H1 (cell line): ENCODE measurements around the gene STRN4. TPM values are rescaled to one million over a fixed set of nuclear protein-coding genes. Genes with fewer than 3 reads are reported as not detected.

Experiments used
- ATF2 ChIP-seq: IDR thresholded peaks from 2 replicates; pipeline ENCODE4 v1.6.1; 2012; ENCODE audit warnings: low read length, inconsistent platforms
- CBX5 ChIP-seq: fragments of 300-800, 300-1000 bp; sonication (generic); IDR thresholded peaks from 2 replicates; pipeline ENCODE4 v1.7.1; 2016; ENCODE audit warnings: antibody characterized with exemption, low read length, low read depth
- CEBPB ChIP-seq: IDR thresholded peaks from 2 replicates; pipeline ENCODE4 v1.6.1; 2012; ENCODE audit warnings: low read depth, low read length
- CHD2 ChIP-seq: IDR thresholded peaks from 2 replicates; pipeline ENCODE4 v1.6.1; 2012; ENCODE audit warnings: low read length, improper control_type of control experiment
- CREB1 ChIP-seq: IDR thresholded peaks from 2 replicates; pipeline ENCODE4 v1.6.1; 2012; ENCODE audit warnings: inconsistent platforms
- CTBP2 ChIP-seq: IDR thresholded peaks from 2 replicates; pipeline ENCODE4 v1.7.0; 2011; ENCODE audit warnings: borderline replicate concordance, mild to moderate bottlenecking, moderate library complexity, mixed read lengths, low read length; ENCODE audit not compliant: insufficient read depth, insufficient read length
- EGR1 ChIP-seq: IDR thresholded peaks from 2 replicates; pipeline ENCODE4 v1.6.1; 2011; ENCODE audit warnings: low read depth, low read length, borderline replicate concordance
- GTF2F1 ChIP-seq: IDR thresholded peaks from 2 replicates; pipeline ENCODE4 v1.6.1; 2012; ENCODE audit warnings: low read depth, low read length, improper control_type of control experiment, borderline replicate concordance
- KDM1A ChIP-seq: fragments of 200-600, 300-600 bp; sonication (generic); IDR thresholded peaks from 2 replicates; pipeline ENCODE4 v1.7.1; 2016; ENCODE audit warnings: mild to moderate bottlenecking, low read length, borderline replicate concordance
- KDM5A ChIP-seq: fragments of 200-600 bp; IDR thresholded peaks from 2 replicates; pipeline ENCODE4 v1.7.1; 2012; ENCODE audit warnings: mild to moderate bottlenecking, low read length, inconsistent platforms, mixed read lengths
- MAFK ChIP-seq: IDR thresholded peaks from 2 replicates; pipeline ENCODE4 v1.6.1; 2012; ENCODE audit warnings: low read depth, mild to moderate bottlenecking, improper control_type of control experiment, low read length
- RBBP5 ChIP-seq: IDR thresholded peaks from 2 replicates; pipeline ENCODE4 v1.7.1; 2012; ENCODE audit warnings: low read depth, mild to moderate bottlenecking, inconsistent platforms, low read length, moderate library complexity, borderline replicate concordance
- RFX5 ChIP-seq: IDR thresholded peaks from 2 replicates; pipeline ENCODE4 v1.6.1; 2011; ENCODE audit warnings: low read depth, low read length, improper control_type of control experiment, borderline replicate concordance
- RNF2 ChIP-seq: fragments of 200-900, 300-1000 bp; sonication (generic); IDR thresholded peaks from 2 replicates; pipeline ENCODE4 v1.7.1; 2016; ENCODE audit warnings: borderline replicate concordance, low read depth, mild to moderate bottlenecking, antibody characterized with exemption, low read length; ENCODE audit not compliant: poor library complexity, severe bottlenecking; ENCODE audit errors: missing control alignments
- SAP30 ChIP-seq: fragments of 300-600 bp; sonication (generic); IDR thresholded peaks from 2 replicates; pipeline ENCODE4 v1.7.1; 2012; ENCODE audit warnings: low read length, moderate library complexity, mild to moderate bottlenecking, inconsistent platforms; ENCODE audit not compliant: insufficient read depth, insufficient replicate concordance
- SIRT6 ChIP-seq: IDR thresholded peaks from one replicate; pipeline ENCODE4 v1.7.1; 2012; ENCODE audit warnings: low read length, inconsistent platforms
- SP4 ChIP-seq: IDR thresholded peaks from 2 replicates; pipeline ENCODE4 v1.6.1; 2012; ENCODE audit warnings: low read length, inconsistent platforms
- SRF ChIP-seq: IDR thresholded peaks from 2 replicates; pipeline ENCODE4 v1.6.1; 2011; ENCODE audit warnings: mild to moderate bottlenecking, low read depth, low read length, moderate library complexity
- SUZ12 ChIP-seq: fragments of 200-600 bp; sonication (generic); IDR thresholded peaks from 2 replicates; pipeline ENCODE4 v1.6.1; 2012; ENCODE audit warnings: mild to moderate bottlenecking, inconsistent platforms, low read length, moderate library complexity, mixed read lengths
- TCF12 ChIP-seq: IDR thresholded peaks from 2 replicates; pipeline ENCODE4 v1.6.1; 2011; ENCODE audit warnings: low read depth, mild to moderate bottlenecking, low read length
- ZNF274 ChIP-seq: IDR thresholded peaks from 2 replicates; pipeline ENCODE4 v1.7.0; 2012; ENCODE audit warnings: low read length, borderline replicate concordance; ENCODE audit errors: extremely low read depth
- polyA plus RNA-seq, 7 experiments: library from polyadenylated mRNA; depleted of rRNA in 3 of 7; stranded (reverse) in 5 of 7; unstranded in 2 of 7; fragments of >200 nt in 5 of 7; fragments of 200-250 nt in 2 of 7; gene quantifications; 1 replicate in 5 of 7; 2 replicates in 1 of 7; 4 replicates in 1 of 7; pipeline versions ENCODE4 v1.2.1 to v1.2.3, GENCODE V29; 2011 to 2013; ENCODE audit warnings: missing spikeins in 2 of 7, mixed read lengths in 2 of 7
- total RNA-seq: library from RNA; stranded (reverse); fragmentation: NEBNext Ultra II Directional; extraction: Animal tissue kit (Norgen Biotek cat#: 25700); gene quantifications from 2 replicates; pipeline ENCODE4 v1.2.1, GENCODE V29; 2021

STRN4 gene
- total and polyA plus RNA-seq, 2 of the 8 experiments (the other 6 are each of a cell fraction or from before 2014, with no cell fraction given) = 120 to 187 TPM

GRCh38 chr19:46788262-46788967 lies 42.2 kb upstream of the STRN4 start, which contains the start of gene SLC1A5 (continued):
- TF ChIP-seq TCF12 (no peak), SRF (no peak), RFX5 (no peak), RNF2 (no peak), ATF2 (0 out of 2 replicates have a peak, but pooled peaks have one; percentile 38), CEBPB (no peak), SIRT6 (no peak), SAP30 (peak; percentile 12), KDM5A (no peak), SUZ12 (no peak), CREB1 (no peak), GTF2F1 (peak; percentile 89), MAFK (no peak), ZNF274 (no peak), CHD2 (0 out of 2 replicates have a peak, but pooled peaks have one; percentile 42), EGR1 (no peak), SP4 (peak; percentile 76; the same call in 1 of the 2 replicates), CTBP2 (peak; percentile 51), CBX5 (no peak), KDM1A (no peak), RBBP5 (no peak)
